ENCODE measurements around the gene IDH3B. TPM values are rescaled to one million over a fixed set of nuclear protein-coding genes. Genes with fewer than 3 reads are reported as not detected.

Gene IDH3B
- total RNA-seq, 4 donors from 2014 or later = 101 to 141 (median 116) TPM

DNA sequence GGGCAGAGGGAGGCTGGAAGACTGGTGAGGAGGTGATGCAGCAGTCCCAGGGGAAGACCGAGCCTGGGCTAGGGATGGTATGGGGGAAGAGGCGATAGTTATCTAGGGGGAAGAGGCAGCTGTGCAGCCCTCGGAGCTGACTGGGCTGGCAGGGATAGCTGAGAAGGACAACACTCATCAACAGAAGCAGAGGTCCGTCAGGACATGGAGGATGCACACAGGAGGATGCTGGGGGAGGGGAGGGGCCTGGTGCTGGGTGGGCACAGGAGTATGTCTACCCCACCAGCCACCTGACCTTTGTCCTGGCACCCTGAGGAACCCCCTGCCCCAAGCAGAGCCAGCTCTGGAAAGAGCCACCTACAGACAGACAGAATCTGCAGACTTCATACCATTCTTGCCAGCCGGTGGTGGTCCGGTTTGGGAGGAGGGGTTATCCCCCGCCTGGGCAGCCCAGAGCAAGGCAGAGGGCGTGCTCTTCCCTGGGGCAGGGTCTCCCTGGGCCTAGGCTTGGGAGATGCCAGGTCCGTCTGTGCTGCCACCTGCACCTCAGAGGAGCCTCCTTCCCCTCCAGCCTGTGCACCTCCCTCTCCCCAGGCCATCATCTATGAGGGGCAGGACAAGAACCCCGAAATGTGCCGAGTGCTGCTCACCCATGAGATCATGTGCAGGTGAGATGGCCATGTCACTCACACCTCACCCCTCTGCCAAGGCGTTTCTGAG lies 43.5 kb upstream of the IDH3B start:
- no peak for DNase-seq (ENCODE audit: low spot score in 2 of 2)
- Histone ChIP-seq H3K4me3 (no peak overlapping the region), H3K27me3 (no peaks in the 10 kb centered on the region), H3K36me3 (peaks cover 0 to 16% (median 0%) of the 10 kb centered on the region in 3 donors), H3K9me3 (no peaks in the 10 kb centered on the region), H3K4me1 (no peaks in the 10 kb centered on the region), H3K27ac (no peak overlapping the region)
- 74 to 78% methylated on average over 7 to 12 of the region's 12 CpGs for WGBS, 2 donors
- TF ChIP-seq EP300 (IDR thresholded peaks at IDR 0.05) (no peak), POLR2A (IDR thresholded peaks at IDR 0.05) (no peak)
- TF ChIP-seq, protein P1, sequence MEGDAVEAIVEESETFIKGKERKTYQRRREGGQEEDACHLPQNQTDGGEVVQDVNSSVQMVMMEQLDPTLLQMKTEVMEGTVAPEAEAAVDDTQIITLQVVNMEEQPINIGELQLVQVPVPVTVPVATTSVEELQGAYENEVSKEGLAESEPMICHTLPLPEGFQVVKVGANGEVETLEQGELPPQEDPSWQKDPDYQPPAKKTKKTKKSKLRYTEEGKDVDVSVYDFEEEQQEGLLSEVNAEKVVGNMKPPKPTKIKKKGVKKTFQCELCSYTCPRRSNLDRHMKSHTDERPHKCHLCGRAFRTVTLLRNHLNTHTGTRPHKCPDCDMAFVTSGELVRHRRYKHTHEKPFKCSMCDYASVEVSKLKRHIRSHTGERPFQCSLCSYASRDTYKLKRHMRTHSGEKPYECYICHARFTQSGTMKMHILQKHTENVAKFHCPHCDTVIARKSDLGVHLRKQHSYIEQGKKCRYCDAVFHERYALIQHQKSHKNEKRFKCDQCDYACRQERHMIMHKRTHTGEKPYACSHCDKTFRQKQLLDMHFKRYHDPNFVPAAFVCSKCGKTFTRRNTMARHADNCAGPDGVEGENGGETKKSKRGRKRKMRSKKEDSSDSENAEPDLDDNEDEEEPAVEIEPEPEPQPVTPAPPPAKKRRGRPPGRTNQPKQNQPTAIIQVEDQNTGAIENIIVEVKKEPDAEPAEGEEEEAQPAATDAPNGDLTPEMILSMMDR (IDR thresholded peaks at IDR 0.05) = no peak

DNA sequence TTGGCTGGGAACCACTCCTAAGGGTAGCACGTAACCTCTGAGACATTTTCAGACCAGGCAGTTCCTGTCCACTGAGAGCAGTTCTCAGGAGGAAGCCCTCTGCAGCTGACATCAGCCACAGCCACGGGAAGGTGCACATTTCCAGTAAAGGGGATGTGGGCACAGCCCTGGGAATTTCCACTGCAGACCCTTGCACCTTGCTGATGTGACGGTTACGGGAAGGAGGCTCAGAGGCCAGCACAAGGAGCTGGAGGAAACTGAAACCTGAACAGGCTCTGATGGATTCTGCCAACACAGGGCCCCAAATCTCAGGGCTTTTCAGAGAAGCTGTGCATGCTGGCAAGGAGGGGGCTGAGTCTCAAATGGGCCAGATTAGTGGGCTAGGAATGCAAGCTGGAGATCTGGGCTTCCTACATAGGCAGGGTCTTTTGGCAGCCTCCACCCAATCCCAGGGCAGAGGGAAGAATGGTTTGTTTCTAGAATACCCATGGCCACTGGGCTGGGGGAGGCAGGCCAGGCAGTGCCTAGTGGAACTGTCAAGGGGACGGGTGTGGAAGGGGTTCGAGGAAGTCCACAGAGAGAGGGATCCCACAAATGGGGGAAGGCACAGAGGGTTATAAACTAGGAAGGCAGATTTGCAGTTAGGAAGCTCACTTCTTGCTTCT lies 42.8 kb upstream of the IDH3B start:
- no peaks in the 10 kb centered on the region for H3K9me3 ChIP-seq
- H3K4me1 ChIP-seq = no peaks in the 10 kb centered on the region
- TF ChIP-seq, protein P1 (IDR thresholded peaks at IDR 0.05) = no peak
- TF ChIP-seq POLR2A (IDR thresholded peaks at IDR 0.05) (no peak), EP300 (IDR thresholded peaks at IDR 0.05) (no peak)
- 65 to 73% methylated on average over 6 of the region's 6 CpGs for WGBS, 2 donors
- H3K4me3 ChIP-seq = no peak overlapping the region
- no peak overlapping the region for H3K27ac ChIP-seq
- H3K27me3 ChIP-seq = no peaks in the 10 kb centered on the region
- DNase-seq (ENCODE audit: low spot score in 2 of 2) = no peak
- peaks cover 0 to 16% (median 0%) of the 10 kb centered on the region in 3 donors for H3K36me3 ChIP-seq

DNA sequence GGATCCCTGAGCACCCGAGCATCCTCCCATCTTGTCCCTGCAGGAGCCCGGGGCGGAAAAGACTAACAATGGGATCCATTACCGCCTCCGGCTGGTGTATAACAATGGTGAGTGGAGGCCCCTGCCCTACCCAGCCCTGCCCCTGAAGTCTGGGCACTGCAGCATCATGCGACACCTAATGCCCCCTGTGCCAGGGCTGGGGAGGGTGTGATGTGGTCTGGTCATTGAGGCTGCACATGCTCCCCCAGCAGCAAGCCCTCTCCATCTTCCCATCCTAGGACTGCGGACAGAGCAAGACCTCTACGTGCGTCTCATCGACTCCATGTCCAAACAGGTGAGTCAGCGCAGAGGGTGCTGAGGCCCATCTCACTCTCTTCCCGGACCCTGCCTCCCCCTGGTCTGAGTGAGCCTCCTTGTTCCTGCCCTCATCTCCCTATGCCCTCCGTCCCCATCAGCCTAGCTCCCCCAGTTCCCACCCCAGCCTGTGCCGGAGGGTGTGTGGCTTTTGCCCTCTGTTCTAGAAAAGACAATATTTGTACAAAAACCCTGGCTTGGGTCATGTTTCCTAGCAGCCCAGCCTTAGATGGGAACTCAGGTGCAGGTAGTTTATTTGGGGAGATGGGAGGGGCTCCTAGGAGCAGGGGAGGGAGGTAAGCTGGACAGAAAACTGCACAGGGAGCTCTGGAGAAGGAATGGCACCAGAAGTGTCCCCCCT lies 42.1 kb upstream of the IDH3B start:
- TF ChIP-seq, protein P1 (IDR thresholded peaks at IDR 0.05) = no peak
- TF ChIP-seq EP300 (IDR thresholded peaks at IDR 0.05) (no peak), POLR2A (IDR thresholded peaks at IDR 0.05) (no peak)

DNA sequence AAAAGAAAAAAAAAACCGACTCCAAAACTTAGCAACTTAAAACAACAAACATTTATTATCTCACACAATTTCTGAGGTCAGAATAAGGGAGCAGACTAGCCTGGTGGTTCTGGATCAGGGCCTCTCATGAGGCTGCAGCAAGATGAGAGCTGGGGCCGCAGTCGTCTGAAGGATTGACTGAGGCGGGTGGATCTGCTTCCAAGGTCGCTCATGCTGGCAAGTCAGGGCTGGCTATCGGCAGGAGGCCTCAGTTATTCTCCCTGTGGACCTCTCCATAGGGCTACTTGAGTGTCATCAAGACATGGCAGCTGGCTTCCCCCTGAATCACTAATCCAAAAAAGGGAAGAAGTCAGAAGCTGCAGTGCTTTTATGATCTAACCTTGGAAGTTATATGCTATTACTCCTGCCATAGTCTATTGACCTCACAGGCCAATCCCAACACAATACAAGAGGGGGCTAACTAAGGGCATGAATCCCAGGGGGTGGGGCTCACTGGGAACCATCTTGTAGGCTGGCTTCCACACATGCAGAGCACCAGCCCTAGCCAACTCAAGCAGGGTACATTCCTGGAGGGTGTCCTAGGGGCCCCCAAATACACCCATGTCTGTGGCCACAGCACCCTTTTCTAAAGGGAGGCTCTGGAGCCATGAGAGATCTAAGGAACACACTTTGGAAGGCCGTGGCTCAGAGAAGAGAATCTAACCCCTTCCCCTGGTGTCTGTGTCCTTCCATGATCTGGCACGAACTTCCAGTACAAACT lies 39.9 kb upstream of the IDH3B start:
- 86 to 89% methylated on average over 8 of the region's 8 CpGs for WGBS, 2 donors
- no peak overlapping the region for H3K27ac ChIP-seq
- no peaks in the 10 kb centered on the region for H3K27me3 ChIP-seq
- H3K36me3 ChIP-seq = peaks cover 0 to 16% (median 0%) of the 10 kb centered on the region in 3 donors
- H3K4me3 ChIP-seq = no peak overlapping the region
- H3K9me3 ChIP-seq = no peaks in the 10 kb centered on the region
- TF ChIP-seq POLR2A (IDR thresholded peaks at IDR 0.05) (no peak), EP300 (IDR thresholded peaks at IDR 0.05) (no peak)
- TF ChIP-seq, protein P1 (IDR thresholded peaks at IDR 0.05) = no peak
- DNase-seq (ENCODE audit: low spot score in 2 of 2) = no peak
- H3K4me1 ChIP-seq = no peaks in the 10 kb centered on the region

More for the DNA sequence above, 42.1 kb upstream of the IDH3B start:
- DNase-seq (ENCODE audit: low spot score in 2 of 2) = no peak
- Histone ChIP-seq H3K4me3 (no peak overlapping the region), H3K9me3 (no peaks in the 10 kb centered on the region), H3K27ac (no peak overlapping the region), H3K36me3 (peaks cover 0 to 16% (median 0%) of the 10 kb centered on the region in 3 donors), H3K4me1 (no peaks in the 10 kb centered on the region), H3K27me3 (no peaks in the 10 kb centered on the region)
- WGBS, 2 donors = 72 to 76% methylated on average over 10 to 14 of the region's 14 CpGs
